Measurements from ENCODE around the gene ING4.
"Not testable (repeated sequence)": the region's sequence is repeated elsewhere in the genome, so short reads cannot be mapped to it uniquely, and the experiment has no call there.

Gene ING4

DNA sequence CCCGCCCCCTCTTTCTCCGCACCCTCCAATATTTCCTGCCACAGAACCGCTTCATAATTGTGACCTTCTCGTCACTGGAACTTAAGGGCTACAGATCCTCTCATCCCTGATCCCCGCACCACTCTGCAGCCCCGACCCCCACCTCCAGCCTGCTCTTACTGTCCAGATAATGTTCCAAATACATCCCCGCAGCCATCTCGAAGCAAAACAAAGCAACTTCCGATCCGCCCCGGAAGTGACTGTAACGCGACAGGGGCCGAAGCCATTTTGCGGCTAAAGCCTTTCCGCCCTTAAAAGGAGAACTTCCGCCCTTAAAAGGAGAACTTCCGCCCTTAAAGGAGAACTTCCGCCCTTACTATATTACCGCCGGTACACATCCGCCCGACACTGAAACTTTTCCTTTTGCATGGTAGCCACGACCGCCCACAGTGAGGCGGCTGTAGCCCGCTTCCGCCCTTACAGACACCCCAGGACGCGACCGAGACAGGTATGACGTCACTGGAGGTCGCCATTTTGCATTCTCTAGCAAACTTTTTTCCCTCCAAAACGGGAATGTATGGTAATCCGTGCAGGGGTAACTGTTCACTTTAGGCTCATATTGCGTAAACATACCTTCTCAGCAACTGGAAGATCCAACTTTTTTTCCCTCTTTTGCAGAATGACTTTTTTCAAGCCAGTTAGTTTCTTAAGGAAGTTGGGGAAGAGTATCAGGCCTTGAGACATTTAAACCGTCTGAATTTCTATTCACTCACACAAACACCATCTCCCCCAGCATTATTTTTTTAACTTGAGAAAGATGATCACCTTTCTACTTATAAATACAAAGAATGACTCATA is at the start of gene ING4:
Gene ING4 (minus strand): TSS at position 214 of the 837 bp plus-strand sequence. CDS start 18 bp downstream, at position 196.
- DNase-seq (ENCODE audit: low read depth in 2 of 2) = peak; percentile 87 to 93

GRCh38 chr12:6708960-6709394 is 46.1 kb upstream of the ING4 start:
- no peak for DNase-seq (ENCODE audit: low read depth in 2 of 2)

GRCh38 chr12:6708351-6708750 is 45.4 kb upstream of the ING4 start:
- not testable (repeated sequence) for DNase-seq (ENCODE audit: low read depth in 2 of 2)

DNA sequence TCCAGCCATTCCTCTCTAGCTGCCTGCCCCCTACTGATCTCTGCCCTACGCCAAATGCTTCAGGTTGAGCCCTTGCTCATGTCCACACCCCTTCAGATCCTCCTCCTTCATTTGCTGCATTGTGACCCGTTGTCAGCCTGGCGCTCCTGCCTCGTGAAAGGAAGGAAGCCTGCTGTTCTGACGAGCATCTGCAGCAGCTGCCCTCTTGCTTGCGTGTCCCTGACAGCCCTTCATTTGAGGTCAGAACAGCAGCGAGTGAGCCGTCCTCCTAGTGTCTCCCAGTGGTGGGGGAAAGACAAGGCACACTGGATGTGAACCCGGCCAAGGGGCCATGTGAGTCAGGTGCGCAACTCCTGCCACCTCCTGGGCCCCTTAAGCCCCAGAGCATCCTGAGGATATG is 40.7 kb upstream of the ING4 start:
- DNase-seq (ENCODE audit: low read depth in 2 of 2) = no peak

DNA sequence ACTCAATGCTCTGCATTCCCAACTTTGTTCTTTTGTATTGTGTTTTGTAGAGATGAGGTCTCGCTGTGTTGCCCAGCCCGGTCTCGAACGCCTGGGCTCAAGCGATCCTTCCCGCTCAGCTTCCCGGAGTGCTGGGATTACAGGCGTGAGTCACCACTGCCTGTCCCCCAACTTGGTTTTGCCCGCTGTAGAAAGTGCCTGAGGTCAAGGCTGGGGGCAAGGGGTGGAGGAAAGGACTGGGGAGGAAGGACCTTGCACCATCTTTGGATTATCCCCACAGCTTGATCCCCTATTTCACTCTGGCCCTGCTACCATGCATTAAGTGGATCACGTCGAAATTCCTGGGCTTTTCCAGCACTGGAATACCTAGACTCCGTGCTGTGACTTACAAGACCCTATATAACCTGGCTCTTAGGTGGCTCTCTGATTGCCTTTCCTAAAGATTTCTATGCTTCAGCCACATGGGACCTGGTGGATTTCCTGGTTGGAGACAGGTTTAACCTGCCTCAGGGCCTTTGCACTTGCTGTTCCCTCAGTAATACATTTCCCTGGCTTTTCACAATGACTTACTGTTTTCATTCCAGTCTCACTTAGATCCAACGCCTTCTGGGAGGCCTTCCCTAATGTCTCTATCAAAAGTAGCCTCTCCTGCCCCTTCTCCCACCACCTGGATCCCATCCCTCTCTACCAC is 38.3 kb upstream of the ING4 start:
- DNase-seq (ENCODE audit: low read depth in 2 of 2) = no peak

DNA sequence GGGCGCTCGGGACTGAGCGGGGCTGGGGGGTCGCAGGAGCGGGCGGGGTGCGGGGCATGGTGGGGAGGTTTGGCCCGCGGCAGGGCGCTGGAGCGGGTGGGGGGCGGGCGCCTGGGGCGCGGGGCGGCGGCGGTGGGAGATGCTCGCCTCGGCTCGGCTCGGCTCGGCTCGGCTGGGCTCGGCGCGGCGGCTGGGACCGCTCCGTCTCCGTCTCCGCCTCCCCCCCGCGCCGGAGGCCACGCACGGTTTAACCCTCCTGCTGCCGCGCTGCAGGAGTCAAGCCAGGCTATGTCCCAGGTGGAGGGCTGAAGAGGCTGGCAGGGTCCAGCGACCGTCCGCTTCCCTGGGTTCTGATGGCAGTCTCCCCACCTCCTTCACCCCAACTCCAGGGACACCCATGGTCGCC is 37.7 kb upstream of the ING4 start, which contains the start of gene PIANP:
Gene PIANP (minus strand): TSS at position 170 of the 406 bp plus-strand sequence. CDS start 2,754 bp downstream, outside the sequence.
- no peak for DNase-seq (ENCODE audit: low read depth in 2 of 2)

GRCh38 chr12:6699989-6700645 is 37.2 kb upstream of the ING4 start:
- DNase-seq (ENCODE audit: low read depth in 2 of 2) = no peak

- no peak for DNase-seq (ENCODE audit: low read depth in 2 of 2)
Observed at GRCh38 chr12:6699259-6699988, 36.5 kb upstream of the ING4 start.

DNA sequence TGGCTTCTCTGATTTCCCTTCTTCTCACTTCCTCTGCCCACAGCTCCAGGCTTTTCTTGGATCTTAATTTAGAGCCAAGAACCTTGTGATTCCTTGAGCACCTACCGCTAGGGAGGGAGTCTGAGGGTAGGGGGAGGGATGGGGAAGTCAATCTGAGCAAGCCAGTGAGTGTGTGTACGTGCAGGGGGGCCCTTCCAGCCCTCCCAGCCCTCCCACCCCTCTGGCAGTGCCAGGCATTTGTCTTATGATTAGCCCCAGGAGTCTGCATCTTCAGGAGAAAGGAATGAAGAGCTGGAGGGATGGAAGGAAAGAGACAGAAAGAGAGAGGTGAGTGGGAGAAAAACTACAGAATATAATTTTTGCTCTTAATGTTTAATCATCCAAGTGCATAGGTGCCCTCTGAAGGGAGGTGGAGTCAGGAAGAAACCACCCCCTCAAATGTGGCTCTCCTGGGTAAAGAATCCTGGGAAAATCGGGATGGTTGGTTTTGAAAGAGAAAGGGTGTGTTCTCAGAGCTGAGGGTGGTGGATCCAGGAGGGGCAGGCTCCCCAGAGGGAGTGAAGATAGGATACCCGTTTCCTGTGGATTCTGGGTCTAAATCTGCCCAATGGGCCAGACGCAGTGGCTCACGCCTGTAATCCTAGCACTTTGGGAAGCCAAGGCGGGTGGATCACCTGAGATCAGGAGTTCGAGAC is 35.6 kb upstream of the ING4 start:
- DNase-seq (ENCODE audit: low read depth in 2 of 2) = no peak

- no peak for DNase-seq (ENCODE audit: low read depth in 2 of 2)
Observed at GRCh38 chr12:6697584-6698351, 34.8 kb upstream of the ING4 start.

DNA sequence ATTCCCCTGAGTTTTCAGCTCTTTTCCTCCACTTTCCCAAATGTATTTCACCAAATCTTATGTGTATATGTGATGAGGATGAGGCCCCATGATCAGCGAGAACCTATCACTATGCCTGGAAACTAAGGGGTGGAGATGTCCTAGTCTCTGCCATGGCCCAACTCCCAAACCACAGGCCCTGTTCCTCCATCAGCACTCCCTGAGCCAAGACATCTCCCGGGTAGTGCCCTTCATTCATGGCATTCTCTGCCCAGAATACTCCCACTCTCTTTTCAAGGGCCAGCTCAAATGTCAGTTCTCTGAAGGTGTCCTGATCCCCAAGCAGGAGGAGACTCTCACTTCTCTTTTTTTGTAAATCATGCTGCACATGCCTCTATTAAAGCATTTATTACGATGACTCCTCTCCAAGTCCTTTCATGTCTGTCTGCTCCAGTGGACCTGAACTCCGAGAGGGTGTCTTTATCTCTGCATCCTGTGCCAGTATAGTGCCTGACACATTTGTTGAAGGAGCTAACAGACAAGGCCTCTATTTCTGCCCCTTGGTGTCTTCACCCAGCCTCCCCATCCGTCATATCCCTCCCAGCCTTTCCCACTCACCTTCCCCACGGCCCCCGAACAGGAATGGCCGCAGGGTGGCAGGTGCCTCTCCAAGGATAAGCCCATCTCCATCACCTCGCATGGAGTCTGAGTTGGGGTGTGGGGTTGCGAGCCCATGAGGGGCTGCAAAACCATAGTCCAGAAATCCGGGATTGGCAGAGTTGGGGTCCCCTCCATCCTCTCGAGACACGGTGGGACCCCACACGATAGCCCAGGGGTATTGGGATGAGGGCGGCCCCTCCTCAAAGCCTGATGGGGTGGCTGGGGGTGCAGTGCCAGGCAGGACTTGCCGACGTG is 34.0 kb upstream of the ING4 start:
- DNase-seq (ENCODE audit: low read depth in 2 of 2) = no peak

GRCh38 chr12:6695313-6696045 is 32.6 kb upstream of the ING4 start:
- no peak for DNase-seq (ENCODE audit: low read depth in 2 of 2)

GRCh38 chr12:6694701-6695100 is 31.8 kb upstream of the ING4 start:
- DNase-seq (ENCODE audit: low read depth in 2 of 2) = no peak

- DNase-seq (ENCODE audit: low read depth in 2 of 2) = no peak
Observed at GRCh38 chr12:6693832-6694355, 31.0 kb upstream of the ING4 start.

- no peak for DNase-seq (ENCODE audit: low read depth in 2 of 2)
Observed at GRCh38 chr12:6692888-6693287, 30.0 kb upstream of the ING4 start.

GRCh38 chr12:6691473-6691872 is 28.6 kb upstream of the ING4 start:
- DNase-seq (ENCODE audit: low read depth in 2 of 2) = no peak

DNA sequence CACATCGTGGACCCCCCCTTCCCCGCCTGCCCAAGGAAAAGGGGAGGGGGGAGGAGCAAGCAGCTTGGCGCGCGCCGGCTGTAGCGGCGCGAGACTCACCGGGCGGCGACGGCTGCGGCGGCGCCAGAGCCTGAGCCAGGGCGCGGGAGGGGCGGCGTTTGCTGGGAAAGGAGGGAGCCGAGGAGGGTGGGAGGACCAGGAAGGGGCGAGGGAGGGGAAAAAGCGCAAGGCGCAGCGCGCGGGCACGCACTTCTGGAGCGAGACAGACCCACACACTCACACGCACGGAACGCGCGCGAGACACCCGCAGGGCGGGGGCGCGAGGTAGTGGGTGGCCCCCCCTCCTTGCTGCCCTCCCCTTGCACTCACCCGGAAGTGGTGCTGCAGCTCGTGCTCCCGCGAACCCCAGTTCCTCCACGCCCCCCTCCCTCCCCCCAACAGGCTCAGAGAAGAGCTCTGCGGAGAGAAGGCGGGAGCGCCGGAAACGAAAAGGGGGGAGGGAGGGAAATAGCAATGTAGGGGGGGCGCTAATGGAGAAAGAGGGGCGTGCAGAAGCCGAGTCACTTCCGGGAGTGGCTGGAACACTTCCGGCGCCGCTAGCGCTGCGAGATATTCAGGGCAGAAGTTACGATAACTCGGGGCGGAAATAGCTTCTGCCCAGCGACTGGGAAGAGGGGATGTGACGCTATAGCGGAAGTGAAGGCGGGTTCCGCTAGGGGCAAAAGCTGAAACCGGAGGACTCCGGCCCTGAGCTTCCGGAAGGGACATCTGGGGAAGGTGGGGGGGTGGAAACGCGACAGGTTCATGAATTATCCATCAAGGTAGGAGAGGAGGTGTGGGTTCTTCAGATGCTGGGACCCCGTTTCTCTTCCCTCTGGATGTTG is 26.3 kb upstream of the ING4 start, which contains the start of gene ZNF384:
Gene ZNF384 (minus strand): TSS at position 377 of the 884 bp plus-strand sequence. CDS start 9,855 bp downstream, outside the sequence.
- peak; percentile 85 to 88 for DNase-seq (ENCODE audit: low read depth in 2 of 2)

Measured in stimulated activated CD8-positive, alpha-beta memory T cell treated with anti-CD3 and anti-CD28 coated beads, Interleukin-2, amount 100 ng/mL, for 48 hours (primary cell).